ENCODE data around the gene LYST. TPM values are rescaled to one million over a fixed set of nuclear protein-coding genes. Genes with fewer than 3 reads are reported as not detected.

Gene LYST
- total RNA-seq, 4 donors from 2014 or later = 22.9 to 44.4 (median 31.9) TPM

- Histone ChIP-seq H3K9me3 (no peaks in the 10 kb centered on the region), H3K27me3 (no peaks in the 10 kb centered on the region), H3K36me3 (no peaks in the 10 kb centered on the region), H3K4me3 (peak overlapping the region; percentile 80 to 100 (median 90)), H3K4me1 (peaks cover 17 to 55% (median 46%) of the 10 kb centered on the region in 4 donors), H3K27ac (replicated peaks in 1 of 4) (peak overlapping the region; percentile 90 to 99 (median 96))
- WGBS = 3% methylated on average over 12 of the region's 16 CpGs
- intact Hi-C loops (cut with DNase I) = loop anchor here (5.0 kb wide), 2 partner anchors 52 to 107 kb away; no protein-coding TSS in a partner anchor
- TF ChIP-seq, protein P1, sequence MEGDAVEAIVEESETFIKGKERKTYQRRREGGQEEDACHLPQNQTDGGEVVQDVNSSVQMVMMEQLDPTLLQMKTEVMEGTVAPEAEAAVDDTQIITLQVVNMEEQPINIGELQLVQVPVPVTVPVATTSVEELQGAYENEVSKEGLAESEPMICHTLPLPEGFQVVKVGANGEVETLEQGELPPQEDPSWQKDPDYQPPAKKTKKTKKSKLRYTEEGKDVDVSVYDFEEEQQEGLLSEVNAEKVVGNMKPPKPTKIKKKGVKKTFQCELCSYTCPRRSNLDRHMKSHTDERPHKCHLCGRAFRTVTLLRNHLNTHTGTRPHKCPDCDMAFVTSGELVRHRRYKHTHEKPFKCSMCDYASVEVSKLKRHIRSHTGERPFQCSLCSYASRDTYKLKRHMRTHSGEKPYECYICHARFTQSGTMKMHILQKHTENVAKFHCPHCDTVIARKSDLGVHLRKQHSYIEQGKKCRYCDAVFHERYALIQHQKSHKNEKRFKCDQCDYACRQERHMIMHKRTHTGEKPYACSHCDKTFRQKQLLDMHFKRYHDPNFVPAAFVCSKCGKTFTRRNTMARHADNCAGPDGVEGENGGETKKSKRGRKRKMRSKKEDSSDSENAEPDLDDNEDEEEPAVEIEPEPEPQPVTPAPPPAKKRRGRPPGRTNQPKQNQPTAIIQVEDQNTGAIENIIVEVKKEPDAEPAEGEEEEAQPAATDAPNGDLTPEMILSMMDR (IDR thresholded peaks at IDR 0.05) = peak in 1 of 3 experiments; percentile 22
- no peak for TF ChIP-seq POLR2A (IDR thresholded peaks at IDR 0.05; ENCODE audit: low read depth)
- TF ChIP-seq EP300 (IDR thresholded peaks at IDR 0.05) = no peak
- no peak for DNase-seq (ENCODE audit: extremely low spot score)
Measured at GRCh38 chr1:235865565-235866204, 1.0 kb downstream of the LYST start.

DNA sequence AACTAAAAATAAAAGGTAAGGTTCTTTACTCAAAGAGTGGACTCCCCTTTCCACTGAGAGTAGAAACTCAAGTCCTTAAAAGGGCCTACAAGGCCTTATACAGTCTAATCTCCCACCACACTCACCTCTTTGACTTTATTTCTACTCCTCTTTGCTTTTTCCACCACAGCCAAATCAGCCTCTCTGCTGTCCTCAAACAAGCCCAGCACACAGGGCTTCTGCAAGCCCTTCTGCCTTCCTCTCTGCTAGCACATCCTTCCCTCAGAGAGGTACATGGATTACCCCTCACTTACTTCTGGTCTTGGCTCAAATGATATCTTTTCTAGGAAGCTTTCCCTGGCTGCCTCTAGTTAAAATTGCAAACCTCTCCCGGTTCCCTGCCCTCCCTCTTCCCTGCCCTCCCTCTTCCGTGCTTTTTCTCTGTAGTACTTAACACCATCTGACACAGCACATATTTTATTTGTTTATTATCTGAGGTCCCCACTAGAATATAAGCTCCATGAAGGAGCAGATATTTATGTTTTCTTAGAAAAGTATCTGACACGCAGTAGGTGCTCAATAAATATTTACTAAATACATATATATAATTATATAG, 1.7 kb downstream of the LYST start:
- Histone ChIP-seq H3K9me3 (no peaks in the 10 kb centered on the region), H3K4me3 (peak overlapping the region; percentile 80 to 100 (median 90)), H3K4me1 (peaks cover 17 to 58% (median 48%) of the 10 kb centered on the region in 4 donors), H3K27me3 (no peaks in the 10 kb centered on the region), H3K27ac (replicated peaks in 1 of 4) (peak overlapping the region; percentile 59 to 99 (median 92)), H3K36me3 (no peaks in the 10 kb centered on the region)
- WGBS = 29% methylated on average over 2 of the region's 3 CpGs
- TF ChIP-seq, protein P1 (IDR thresholded peaks at IDR 0.05) = no peak
- TF ChIP-seq POLR2A (IDR thresholded peaks at IDR 0.05; ENCODE audit: low read depth) = no peak
- TF ChIP-seq POLR2AphosphoS5 (IDR thresholded peaks at IDR 0.05) = no peak
- TF ChIP-seq EP300 (IDR thresholded peaks at IDR 0.05) = no peak
- DNase-seq (ENCODE audit: extremely low spot score) = no peak
- intact Hi-C loops (cut with DNase I) = loop anchor here (5.0 kb wide), 2 partner anchors 52 to 107 kb away; no protein-coding TSS in a partner anchor

- TF ChIP-seq, protein P1 (IDR thresholded peaks at IDR 0.05) = no peak
- TF ChIP-seq EP300 (IDR thresholded peaks at IDR 0.05) = no peak
- TF ChIP-seq POLR2A (IDR thresholded peaks at IDR 0.05; ENCODE audit: low read depth) = no peak
- TF ChIP-seq POLR2AphosphoS5 (IDR thresholded peaks at IDR 0.05) = no peak
- intact Hi-C loops (cut with DNase I) = no loop called here
- DNase-seq (ENCODE audit: extremely low spot score) = no peak
- H3K9me3 ChIP-seq = no peaks in the 10 kb centered on the region
- H3K36me3 ChIP-seq = no peaks in the 10 kb centered on the region
- H3K4me1 ChIP-seq = peaks cover 17 to 58% (median 48%) of the 10 kb centered on the region in 4 donors
- peak overlapping the region; percentile 80 to 100 (median 90) for H3K4me3 ChIP-seq
- peak overlapping the region in 3 of 4 donors; percentile 59 to 99 (median 94) for H3K27ac ChIP-seq (replicated peaks in 1 of 4)
- no peaks in the 10 kb centered on the region for H3K27me3 ChIP-seq
- WGBS = 97% methylated on average over 10 of the region's 10 CpGs
Measured at GRCh38 chr1:235864469-235864868, 2.2 kb downstream of the LYST start.

- no peak for DNase-seq (ENCODE audit: extremely low spot score)
- Histone ChIP-seq H3K4me1 (peaks cover 17 to 58% (median 51%) of the 10 kb centered on the region in 4 donors), H3K27me3 (no peaks in the 10 kb centered on the region), H3K36me3 (no peaks in the 10 kb centered on the region), H3K9me3 (no peaks in the 10 kb centered on the region), H3K4me3 (no peak overlapping the region), H3K27ac (replicated peaks in 1 of 4) (no peak overlapping the region)
- intact Hi-C loops (cut with DNase I) = no loop called here
- TF ChIP-seq, protein P1 (IDR thresholded peaks at IDR 0.05) = no peak
- TF ChIP-seq POLR2AphosphoS5 (IDR thresholded peaks at IDR 0.05) (no peak), EP300 (IDR thresholded peaks at IDR 0.05) (no peak), POLR2A (IDR thresholded peaks at IDR 0.05; ENCODE audit: low read depth) (no peak)
- WGBS = 80% methylated on average over 4 of the region's 4 CpGs
Measured at GRCh38 chr1:235863699-235864093, 3.0 kb downstream of the LYST start.
